K562 (cell line): ENCODE results near the gene BSPRY. TPM values are rescaled to one million over a fixed set of nuclear protein-coding genes. Genes with fewer than 3 reads are reported as not detected.

Experiments
- BRD4 ChIP-seq: fragments of 200-600 bp; sonication (generic); IDR thresholded peaks from 2 replicates; pipeline ENCODE4 v1.6.1; 2017; ENCODE audit warnings: inconsistent platforms
- CBX2 ChIP-seq: fragments of 200-600 bp; sonication (generic); IDR thresholded peaks from one replicate; pipeline ENCODE4 v1.6.1; 2012; ENCODE audit warnings: mild to moderate bottlenecking, low read length, inconsistent platforms; ENCODE audit not compliant: insufficient read depth, poor library complexity, severe bottlenecking
- HMG20A ChIP-seq: fragments of 450-650 bp; formaldehyde crosslinking; conservative IDR thresholded peaks from 2 replicates; pipeline ENCODE4 v1.4.0; 2020; ENCODE audit warnings: mild to moderate bottlenecking, mixed read lengths
- KAT2B ChIP-seq: IDR thresholded peaks from one replicate; pipeline ENCODE4 v1.6.1; 2012; ENCODE audit warnings: low read depth, mild to moderate bottlenecking, control low read depth, inconsistent platforms, low read length, moderate library complexity
- RNF2 ChIP-seq: sonication (generic); IDR thresholded peaks from 2 replicates; pipeline ENCODE4 v1.6.1; 2016
- SMAD1 ChIP-seq: fragments of 150-350 bp; IDR thresholded peaks from 2 replicates; pipeline ENCODE4 v1.6.1; 2014; ENCODE audit warnings: low read length, low read depth; ENCODE audit not compliant: partially characterized antibody
- TFAM ChIP-seq: fragments of 250-450 bp; sonication (Bioruptor Pico); conservative IDR thresholded peaks from 2 replicates; pipeline ENCODE4 v1.5.0; 2021; ENCODE audit warnings: mild to moderate bottlenecking, moderate library complexity
- XRCC3 ChIP-seq: fragments of 450-650 bp; IDR thresholded peaks from 2 replicates; pipeline ENCODE4 v1.6.1; 2017; ENCODE audit warnings: mild to moderate bottlenecking, moderate library complexity
- polyA plus RNA-seq, 8 experiments: library from polyadenylated mRNA; depleted of rRNA in 4 of 8; stranded (reverse) in 5 of 8; unstranded in 3 of 8; fragments of >200 nt; fragmentation: Nextera tagmentation in 2 of 8; fragmentation: Illumina TruSeq in 1 of 8; extraction: Ambion mirVana in 2 of 8; extraction: Trizol in 1 of 8; gene quantifications; 2 replicates each; pipeline versions ENCODE4 v1.2.1 to v1.2.3, GENCODE V29; 2011 to 2014; ENCODE audit warnings: inconsistent platforms in 1 of 8, missing spikeins in 1 of 8
- total RNA-seq, 7 experiments: library from RNA; depleted of rRNA in 6 of 7; stranded (reverse); fragments of >200 nt in 6 of 7; fragmentation: Illumina TruSeq in 2 of 7; extraction: Trizol in 2 of 7; gene quantifications; 2 replicates each; pipeline versions ENCODE4 v1.2.1 to v1.2.3, GENCODE V29; 2011 to 2021; ENCODE audit warnings: low replicate concordance in 1 of 7
- TF ChIP-seq, protein P1 (sequence below): fragments of 250-450 bp; sonication (Bioruptor Pico); IDR thresholded peaks from 2 replicates; pipeline ENCODE4 v1.8.0; 2021; ENCODE audit warnings: moderate library complexity, mild to moderate bottlenecking, inconsistent platforms
- TF ChIP-seq, protein P2 (sequence below): fragments of 250-450 bp; sonication (Bioruptor Pico); IDR thresholded peaks from 2 replicates; pipeline ENCODE4 v1.5.1; 2021; ENCODE audit warnings: mild to moderate bottlenecking
- TF ChIP-seq, protein P3 (sequence below): fragments of 250-450 bp; sonication (Bioruptor Pico); IDR thresholded peaks from 2 replicates; pipeline ENCODE4 v1.8.0; 2022; ENCODE audit warnings: moderate library complexity, mild to moderate bottlenecking, inconsistent platforms
- TF ChIP-seq, protein P4 (sequence below), 2 experiments: fragments of 150-350 bp in 1 of 2; IDR thresholded peaks; 2 replicates each; pipeline ENCODE4 v1.6.1; 2012 to 2016; ENCODE audit warnings: low read depth in 2 of 2, low read length in 2 of 2, mild to moderate bottlenecking in 1 of 2, moderate library complexity in 1 of 2
- TF ChIP-seq, protein P5 (sequence below), 2 experiments: fragments of 450-650 bp; conservative IDR thresholded peaks; 2 replicates each; pipeline ENCODE4 v1.6.1; 2017; ENCODE audit warnings: mild to moderate bottlenecking in 2 of 2, moderate library complexity in 2 of 2
- TF ChIP-seq, protein P6 (sequence below): sonication (generic); formaldehyde crosslinking; IDR thresholded peaks from 2 replicates; pipeline ENCODE4 v1.8.0; 2022; ENCODE audit warnings: missing genetic modification reagents, mild to moderate bottlenecking, borderline replicate concordance
- TF ChIP-seq, protein P7 (sequence below): fragments of 450-650 bp; IDR thresholded peaks from 2 replicates; pipeline ENCODE4 v1.6.1; 2016

BSPRY gene
- total and polyA plus RNA-seq, 9 of the 15 experiments (the other 6 are each of a cell fraction or from before 2014, with no cell fraction given) = 0.07 to 0.67 (median 0.18) TPM

DNA sequence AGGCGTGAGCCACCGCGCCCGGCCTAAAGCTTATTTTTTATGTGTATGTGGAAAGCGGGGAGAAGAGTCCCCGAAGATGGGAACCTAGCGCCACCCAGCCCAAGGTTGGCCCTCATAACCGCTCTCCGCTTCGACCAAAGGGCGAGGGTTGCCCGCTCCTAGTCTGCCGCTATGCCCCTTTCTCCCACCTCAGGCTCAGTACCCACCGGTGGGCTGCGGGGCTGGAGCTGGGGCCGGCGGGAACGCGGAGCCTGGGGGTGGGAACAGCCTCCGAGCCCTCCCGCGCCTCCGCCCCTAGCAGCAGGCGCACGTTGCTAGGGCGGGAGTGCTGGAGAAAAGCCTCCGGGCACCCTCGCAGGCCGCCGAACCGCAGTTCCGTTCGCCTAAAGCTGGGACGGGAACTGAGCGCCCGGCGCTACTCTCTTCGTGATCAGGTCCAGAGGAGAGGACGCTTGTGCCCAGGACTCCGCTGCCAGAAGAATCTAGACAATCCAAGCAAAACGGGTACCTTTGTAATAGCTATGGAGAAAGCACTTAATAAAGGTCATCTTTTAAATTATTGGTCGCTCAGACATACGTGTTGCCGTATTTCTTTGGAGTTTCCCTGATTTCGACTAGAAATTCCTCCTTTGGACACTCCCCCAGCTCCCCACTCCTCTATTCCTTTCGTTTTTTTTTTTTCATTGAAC lies 9.2 kb upstream of the BSPRY start, which contains the start of gene WDR31 (continued):
- peak; percentile 45 for TF ChIP-seq SMAD1
- TF ChIP-seq TFAM (CRISPR knock-in tag) = no peak
- TF ChIP-seq, protein P1, sequence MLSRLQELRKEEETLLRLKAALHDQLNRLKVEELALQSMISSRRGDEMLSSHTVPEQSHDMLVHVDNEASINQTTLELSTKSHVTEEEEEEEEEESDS = no peak
- no peak for TF ChIP-seq BRD4
- TF ChIP-seq KAT2B = no peak
- TF ChIP-seq, protein P2, sequence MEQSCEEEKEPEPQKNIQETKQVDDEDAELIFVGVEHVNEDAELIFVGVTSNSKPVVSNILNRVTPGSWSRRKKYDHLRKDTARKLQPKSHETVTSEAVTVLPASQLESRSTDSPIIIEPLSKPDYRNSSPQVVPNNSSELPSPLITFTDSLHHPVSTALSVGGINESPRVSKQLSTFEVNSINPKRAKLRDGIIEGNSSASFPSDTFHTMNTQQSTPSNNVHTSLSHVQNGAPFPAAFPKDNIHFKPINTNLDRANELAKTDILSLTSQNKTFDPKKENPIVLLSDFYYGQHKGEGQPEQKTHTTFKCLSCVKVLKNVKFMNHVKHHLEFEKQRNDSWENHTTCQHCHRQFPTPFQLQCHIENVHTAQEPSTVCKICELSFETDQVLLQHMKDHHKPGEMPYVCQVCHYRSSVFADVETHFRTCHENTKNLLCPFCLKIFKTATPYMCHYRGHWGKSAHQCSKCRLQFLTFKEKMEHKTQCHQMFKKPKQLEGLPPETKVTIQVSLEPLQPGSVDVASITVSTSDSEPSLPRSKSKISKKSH (CRISPR knock-in tag) = no peak
- no peak for TF ChIP-seq XRCC3
- TF ChIP-seq, protein P3, sequence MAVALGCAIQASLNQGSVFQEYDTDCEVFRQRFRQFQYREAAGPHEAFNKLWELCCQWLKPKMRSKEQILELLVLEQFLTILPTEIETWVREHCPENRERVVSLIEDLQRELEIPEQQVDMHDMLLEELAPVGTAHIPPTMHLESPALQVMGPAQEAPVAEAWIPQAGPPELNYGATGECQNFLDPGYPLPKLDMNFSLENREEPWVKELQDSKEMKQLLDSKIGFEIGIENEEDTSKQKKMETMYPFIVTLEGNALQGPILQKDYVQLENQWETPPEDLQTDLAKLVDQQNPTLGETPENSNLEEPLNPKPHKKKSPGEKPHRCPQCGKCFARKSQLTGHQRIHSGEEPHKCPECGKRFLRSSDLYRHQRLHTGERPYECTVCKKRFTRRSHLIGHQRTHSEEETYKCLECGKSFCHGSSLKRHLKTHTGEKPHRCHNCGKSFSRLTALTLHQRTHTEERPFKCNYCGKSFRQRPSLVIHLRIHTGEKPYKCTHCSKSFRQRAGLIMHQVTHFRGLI (CRISPR knock-in tag) = no peak
- no peak for TF ChIP-seq CBX2
- TF ChIP-seq, protein P4, sequence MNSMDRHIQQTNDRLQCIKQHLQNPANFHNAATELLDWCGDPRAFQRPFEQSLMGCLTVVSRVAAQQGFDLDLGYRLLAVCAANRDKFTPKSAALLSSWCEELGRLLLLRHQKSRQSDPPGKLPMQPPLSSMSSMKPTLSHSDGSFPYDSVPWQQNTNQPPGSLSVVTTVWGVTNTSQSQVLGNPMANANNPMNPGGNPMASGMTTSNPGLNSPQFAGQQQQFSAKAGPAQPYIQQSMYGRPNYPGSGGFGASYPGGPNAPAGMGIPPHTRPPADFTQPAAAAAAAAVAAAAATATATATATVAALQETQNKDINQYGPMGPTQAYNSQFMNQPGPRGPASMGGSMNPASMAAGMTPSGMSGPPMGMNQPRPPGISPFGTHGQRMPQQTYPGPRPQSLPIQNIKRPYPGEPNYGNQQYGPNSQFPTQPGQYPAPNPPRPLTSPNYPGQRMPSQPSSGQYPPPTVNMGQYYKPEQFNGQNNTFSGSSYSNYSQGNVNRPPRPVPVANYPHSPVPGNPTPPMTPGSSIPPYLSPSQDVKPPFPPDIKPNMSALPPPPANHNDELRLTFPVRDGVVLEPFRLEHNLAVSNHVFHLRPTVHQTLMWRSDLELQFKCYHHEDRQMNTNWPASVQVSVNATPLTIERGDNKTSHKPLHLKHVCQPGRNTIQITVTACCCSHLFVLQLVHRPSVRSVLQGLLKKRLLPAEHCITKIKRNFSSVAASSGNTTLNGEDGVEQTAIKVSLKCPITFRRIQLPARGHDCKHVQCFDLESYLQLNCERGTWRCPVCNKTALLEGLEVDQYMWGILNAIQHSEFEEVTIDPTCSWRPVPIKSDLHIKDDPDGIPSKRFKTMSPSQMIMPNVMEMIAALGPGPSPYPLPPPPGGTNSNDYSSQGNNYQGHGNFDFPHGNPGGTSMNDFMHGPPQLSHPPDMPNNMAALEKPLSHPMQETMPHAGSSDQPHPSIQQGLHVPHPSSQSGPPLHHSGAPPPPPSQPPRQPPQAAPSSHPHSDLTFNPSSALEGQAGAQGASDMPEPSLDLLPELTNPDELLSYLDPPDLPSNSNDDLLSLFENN (IDR thresholded peaks at IDR 0.05; ENCODE audit: low read depth in 2 of 2, low read length in 2 of 2) = peak; percentile 14 to 43; a peak in 1 of 4 replicates
- peak; percentile 78 for TF ChIP-seq RNF2
- TF ChIP-seq, protein P5, sequence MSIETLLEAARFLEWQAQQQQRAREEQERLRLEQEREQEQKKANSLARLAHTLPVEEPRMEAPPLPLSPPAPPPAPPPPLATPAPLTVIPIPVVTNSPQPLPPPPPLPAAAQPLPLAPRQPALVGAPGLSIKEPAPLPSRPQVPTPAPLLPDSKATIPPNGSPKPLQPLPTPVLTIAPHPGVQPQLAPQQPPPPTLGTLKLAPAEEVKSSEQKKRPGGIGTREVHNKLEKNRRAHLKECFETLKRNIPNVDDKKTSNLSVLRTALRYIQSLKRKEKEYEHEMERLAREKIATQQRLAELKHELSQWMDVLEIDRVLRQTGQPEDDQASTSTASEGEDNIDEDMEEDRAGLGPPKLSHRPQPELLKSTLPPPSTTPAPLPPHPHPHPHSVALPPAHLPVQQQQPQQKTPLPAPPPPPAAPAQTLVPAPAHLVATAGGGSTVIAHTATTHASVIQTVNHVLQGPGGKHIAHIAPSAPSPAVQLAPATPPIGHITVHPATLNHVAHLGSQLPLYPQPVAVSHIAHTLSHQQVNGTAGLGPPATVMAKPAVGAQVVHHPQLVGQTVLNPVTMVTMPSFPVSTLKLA (conservative IDR thresholded peaks at IDR 0.05) = peak; percentile 63 to 87
- no peak for TF ChIP-seq HMG20A (CRISPR knock-in tag)
- TF ChIP-seq, protein P6, sequence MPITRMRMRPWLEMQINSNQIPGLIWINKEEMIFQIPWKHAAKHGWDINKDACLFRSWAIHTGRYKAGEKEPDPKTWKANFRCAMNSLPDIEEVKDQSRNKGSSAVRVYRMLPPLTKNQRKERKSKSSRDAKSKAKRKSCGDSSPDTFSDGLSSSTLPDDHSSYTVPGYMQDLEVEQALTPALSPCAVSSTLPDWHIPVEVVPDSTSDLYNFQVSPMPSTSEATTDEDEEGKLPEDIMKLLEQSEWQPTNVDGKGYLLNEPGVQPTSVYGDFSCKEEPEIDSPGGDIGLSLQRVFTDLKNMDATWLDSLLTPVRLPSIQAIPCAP (CRISPR knock-in tag) = no peak
- TF ChIP-seq, protein P7, sequence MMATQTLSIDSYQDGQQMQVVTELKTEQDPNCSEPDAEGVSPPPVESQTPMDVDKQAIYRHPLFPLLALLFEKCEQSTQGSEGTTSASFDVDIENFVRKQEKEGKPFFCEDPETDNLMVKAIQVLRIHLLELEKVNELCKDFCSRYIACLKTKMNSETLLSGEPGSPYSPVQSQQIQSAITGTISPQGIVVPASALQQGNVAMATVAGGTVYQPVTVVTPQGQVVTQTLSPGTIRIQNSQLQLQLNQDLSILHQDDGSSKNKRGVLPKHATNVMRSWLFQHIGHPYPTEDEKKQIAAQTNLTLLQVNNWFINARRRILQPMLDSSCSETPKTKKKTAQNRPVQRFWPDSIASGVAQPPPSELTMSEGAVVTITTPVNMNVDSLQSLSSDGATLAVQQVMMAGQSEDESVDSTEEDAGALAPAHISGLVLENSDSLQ = no peak
